KMS-11 (cell line): ENCODE data around the gene SULT1A2.
"Not testable (repeated sequence)": the region's sequence is repeated elsewhere in the genome, so short reads cannot be mapped to it uniquely, and the experiment has no call there.

Source experiments
- H2AFZ ChIP-seq: fragments of 200-600 bp; sonication (generic); 2 replicates; pipeline ENCODE4 v1.6.1; 2016; ENCODE audit warnings: antibody characterized with exemption, mixed run types, low read depth
- H3K27ac ChIP-seq: fragments of 200-600 bp; sonication (generic); 2 replicates; pipeline ENCODE4 v1.6.1; 2016; ENCODE audit warnings: mild to moderate bottlenecking, mixed run types
- H3K27me3 ChIP-seq: fragments of 200-600 bp; sonication (generic); 2 replicates; pipeline ENCODE4 v1.6.1; 2017; ENCODE audit warnings: mild to moderate bottlenecking, low read depth, mixed run types, moderate library complexity; ENCODE audit not compliant: insufficient read depth
- H3K36me3 ChIP-seq: fragments of 200-600 bp; sonication (generic); 2 replicates; pipeline ENCODE4 v1.6.1; 2017; ENCODE audit warnings: mild to moderate bottlenecking, mixed run types; ENCODE audit not compliant: insufficient read depth
- H3K4me1 ChIP-seq: fragments of 200-600 bp; sonication (generic); 2 replicates; pipeline ENCODE4 v1.6.1; 2016; ENCODE audit warnings: mild to moderate bottlenecking, low read depth, mixed run types; ENCODE audit not compliant: poor library complexity, severe bottlenecking
- H3K4me2 ChIP-seq: fragments of 200-600 bp; sonication (generic); 2 replicates; pipeline ENCODE4 v1.7.0; 2016; ENCODE audit warnings: mild to moderate bottlenecking, mixed run types
- H3K4me3 ChIP-seq: fragments of 200-600 bp; sonication (generic); IDR thresholded peaks from 2 replicates; pipeline ENCODE4 v1.6.1; 2017; ENCODE audit warnings: low read depth, low read length, mixed read lengths; ENCODE audit not compliant: insufficient read depth
- H3K79me2 ChIP-seq: fragments of 200-600 bp; sonication (generic); 2 replicates; pipeline ENCODE4 v1.6.1; 2016; ENCODE audit warnings: low read depth, mixed run types; ENCODE audit not compliant: insufficient read depth
- H3K9ac ChIP-seq: fragments of 200-600 bp; sonication (generic); 2 replicates; pipeline ENCODE4 v1.6.1; 2016; ENCODE audit warnings: mild to moderate bottlenecking, mixed run types
- H4K20me1 ChIP-seq: fragments of 200-600 bp; sonication (generic); 2 replicates; pipeline ENCODE4 v1.6.1; 2016; ENCODE audit warnings: mild to moderate bottlenecking, mixed run types; ENCODE audit not compliant: insufficient read depth
- CTCF ChIP-seq: fragments of 200-600 bp; sonication (generic); conservative IDR thresholded peaks from 2 replicates; pipeline ENCODE4 v1.6.1; 2017; ENCODE audit warnings: low read depth, mild to moderate bottlenecking, antibody characterized with exemption, low read length, moderate library complexity, mixed read lengths

Gene SULT1A2

DNA sequence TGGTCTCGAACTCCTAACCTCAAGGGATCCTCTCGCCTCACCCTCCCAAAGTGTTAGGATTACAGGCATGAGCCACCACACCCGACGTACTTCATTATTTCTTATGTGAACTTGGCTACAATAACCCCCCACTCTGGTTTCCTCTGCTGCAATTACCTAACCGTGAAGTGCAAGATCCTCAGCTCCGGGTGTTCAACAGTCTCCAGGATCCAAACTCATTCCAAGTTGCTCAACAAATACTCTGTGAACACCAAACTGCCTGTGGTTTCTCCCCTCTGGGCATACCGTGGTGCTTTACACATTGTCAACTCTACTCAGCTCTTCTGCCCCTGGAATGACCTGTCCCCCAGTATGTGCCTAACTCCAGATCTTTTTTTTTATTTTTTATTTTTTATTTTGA is 19.8 kb upstream of the SULT1A2 start:
- H3K79me2 ChIP-seq, result 0 out of 2 replicates have a peak, but pooled peaks cover 3% of the 10 kb centered on the region

GRCh38 chr16:28616224-28616577 is 19.4 kb upstream of the SULT1A2 start:
- not testable (repeated sequence) for H3K27ac ChIP-seq, H3K4me2 ChIP-seq, H3K9ac ChIP-seq, H3K27me3 ChIP-seq, H2AFZ ChIP-seq, H3K4me1 ChIP-seq, H4K20me1 ChIP-seq, H3K79me2 ChIP-seq, H3K36me3 ChIP-seq, H3K4me3 ChIP-seq

More for the DNA sequence above, 19.8 kb upstream of the SULT1A2 start:
- H3K9ac ChIP-seq, result no peak overlapping the region
- H3K27ac ChIP-seq, result no peak overlapping the region
- TF ChIP-seq CTCF, result no peak
- no peaks in the 10 kb centered on the region; the same call in none of the 2 replicates for H3K36me3 ChIP-seq
- no peaks in the 10 kb centered on the region for H3K27me3 ChIP-seq
- H4K20me1 ChIP-seq, result no peaks in the 10 kb centered on the region
- no peak overlapping the region for H3K4me3 ChIP-seq
- H3K4me2 ChIP-seq, result no peak overlapping the region
- no peak overlapping the region for H2AFZ ChIP-seq
- H3K4me1 ChIP-seq, result peaks cover 1% of the 10 kb centered on the region

DNA sequence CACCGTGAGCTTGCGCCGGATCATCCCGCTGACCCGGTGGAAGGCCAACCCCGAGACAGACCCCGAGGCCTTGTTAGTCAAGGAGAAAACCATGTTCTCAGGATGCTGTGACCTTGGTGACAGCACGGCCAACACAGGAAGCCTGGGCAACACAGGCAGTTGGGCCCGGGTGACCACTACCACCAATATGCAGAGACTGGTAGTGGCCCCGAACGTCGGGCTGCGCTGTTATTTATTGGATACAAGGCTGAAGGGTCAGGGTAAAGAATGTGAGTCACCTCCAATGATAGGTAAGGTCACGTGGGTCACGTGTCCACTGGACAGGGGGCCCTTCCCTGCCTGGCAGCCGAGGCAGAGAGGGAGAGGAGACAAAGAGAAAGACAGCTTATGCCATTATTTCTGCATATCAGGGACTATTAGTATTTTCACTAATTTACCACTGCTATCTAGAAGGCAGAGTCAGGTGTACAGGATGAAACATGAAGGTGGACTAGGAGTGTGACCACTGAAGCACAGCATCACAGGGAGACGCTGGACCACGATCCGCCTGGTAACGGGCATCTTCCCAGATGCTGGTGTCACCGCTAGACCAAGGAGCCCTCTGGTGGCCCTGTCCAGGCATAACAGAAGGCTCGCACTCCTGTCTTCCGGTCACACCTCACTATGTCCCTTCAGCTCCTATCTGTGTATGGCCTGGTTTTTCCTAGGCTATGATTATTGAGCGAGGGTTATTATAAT is 18.8 kb upstream of the SULT1A2 start:
- H3K27me3 ChIP-seq, H3K27ac ChIP-seq, H3K79me2 ChIP-seq, H3K4me1 ChIP-seq, H3K4me3 ChIP-seq, H3K9ac ChIP-seq, H3K36me3 ChIP-seq, H4K20me1 ChIP-seq, H3K4me2 ChIP-seq, H2AFZ ChIP-seq: not testable (repeated sequence)
- peak; percentile 44; the same call in 1 of the 2 replicates for TF ChIP-seq CTCF

GRCh38 chr16:28614561-28614960 is 17.7 kb upstream of the SULT1A2 start:
- H3K27ac ChIP-seq, H3K79me2 ChIP-seq, H3K9ac ChIP-seq: not testable (repeated sequence)

DNA sequence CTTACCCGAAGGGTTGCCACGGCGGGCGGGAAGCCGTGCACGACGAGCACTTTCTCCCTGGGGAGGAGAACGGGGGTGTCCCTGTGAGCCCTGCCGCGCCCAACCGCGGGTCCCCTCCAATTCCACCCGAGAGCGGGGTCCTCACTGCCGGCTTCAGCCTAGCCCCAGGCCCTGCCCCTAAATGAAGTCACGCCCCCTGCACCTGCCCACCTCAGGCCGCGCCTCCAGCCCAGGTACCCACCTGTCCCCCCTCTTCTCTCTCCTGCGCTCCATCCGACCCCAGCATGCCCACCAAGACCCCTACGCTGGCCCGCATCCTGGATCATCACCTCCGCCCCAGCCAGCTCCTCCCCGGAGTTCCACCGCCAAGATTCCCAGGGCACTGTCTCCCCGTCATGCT is 17.1 kb upstream of the SULT1A2 start:
- H3K4me3 ChIP-seq, H3K36me3 ChIP-seq, H4K20me1 ChIP-seq, H3K4me1 ChIP-seq, H3K4me2 ChIP-seq, H3K9ac ChIP-seq, H3K27ac ChIP-seq, H3K27me3 ChIP-seq, H2AFZ ChIP-seq, H3K79me2 ChIP-seq: not testable (repeated sequence)

More at GRCh38 chr16:28614561-28614960, 17.7 kb upstream of the SULT1A2 start:
- H3K4me3 ChIP-seq, H3K36me3 ChIP-seq, H2AFZ ChIP-seq, H3K4me1 ChIP-seq, H3K4me2 ChIP-seq, H4K20me1 ChIP-seq, H3K27me3 ChIP-seq: not testable (repeated sequence)

DNA sequence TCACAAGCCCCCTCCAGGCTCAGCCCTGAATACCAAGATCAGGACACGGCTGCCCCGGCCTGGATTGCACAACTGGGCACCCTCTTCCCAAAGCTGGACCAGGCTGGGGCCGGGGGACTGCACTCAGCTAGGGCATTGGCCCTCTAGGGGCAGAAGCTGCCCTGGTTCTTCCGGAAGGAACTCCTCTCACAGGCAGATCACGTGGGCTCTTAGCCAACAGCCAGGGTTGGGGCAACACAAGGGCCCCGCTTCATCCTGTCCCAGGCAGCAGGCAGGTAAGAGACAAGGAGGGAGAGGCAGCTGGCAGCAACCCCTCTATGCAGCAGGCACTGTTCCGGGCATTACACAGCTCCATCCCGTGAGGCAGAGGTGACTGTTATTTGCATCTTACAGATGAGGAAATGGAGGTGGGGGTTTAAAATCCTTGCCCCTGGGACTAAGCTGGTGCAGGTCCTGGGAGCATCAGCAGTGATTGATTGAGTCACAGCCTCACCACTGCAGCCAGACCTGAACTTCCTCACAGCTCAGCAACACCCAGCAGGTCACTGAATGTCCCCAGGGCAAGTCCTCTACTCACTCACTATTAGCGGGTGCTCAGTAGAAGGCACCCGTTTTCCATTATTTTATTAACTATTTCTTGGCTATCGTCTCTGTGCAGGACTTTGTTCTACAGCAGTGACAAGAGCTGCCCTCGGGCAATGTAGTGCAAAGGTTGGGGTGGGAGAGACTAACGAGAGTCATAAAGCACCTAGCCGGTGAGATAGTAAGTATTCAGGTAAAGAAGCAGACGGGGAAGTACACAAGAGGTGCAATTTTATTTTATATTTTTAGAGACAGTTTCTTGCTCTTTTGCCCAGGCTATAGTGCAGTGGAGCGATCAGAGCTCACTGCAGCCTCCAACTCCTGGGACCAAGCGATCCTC is 15.8 kb upstream of the SULT1A2 start:
- H3K27me3 ChIP-seq, H3K27ac ChIP-seq, H3K4me1 ChIP-seq: not testable (repeated sequence)

More for the DNA sequence above, 15.8 kb upstream of the SULT1A2 start:
- H3K79me2 ChIP-seq, H3K4me2 ChIP-seq, H3K36me3 ChIP-seq, H4K20me1 ChIP-seq, H2AFZ ChIP-seq, H3K4me3 ChIP-seq, H3K9ac ChIP-seq: not testable (repeated sequence)
